Gastroesophageal sphincter (tissue), 4 donors: ENCODE measurements around the gene ENTHD1. TPM values are rescaled to one million over a fixed set of nuclear protein-coding genes. Genes with fewer than 3 reads are reported as not detected.

Experiments
- ATAC-seq: fragments of 150-250 bp; one replicate; pipeline ENCODE4 v1.9.1; 2016; ENCODE audit warnings: mild to moderate bottlenecking, moderate library complexity
- H3K27ac ChIP-seq, 4 donors: fragments of 200-600 bp; sonication (generic) in 3 of 4; 1 replicate in 3 of 4; 2 replicates in 1 of 4; pipeline ENCODE4 v1.5.1; 2016 to 2019
- H3K27me3 ChIP-seq: fragments of 200-600 bp; sonication (generic); one replicate; pipeline ENCODE4 v1.5.1; 2019
- H3K36me3 ChIP-seq, 2 donors: fragments of 200-600 bp; sonication (generic); one replicate each; pipeline ENCODE4 v1.5.1; 2019; ENCODE audit warnings: control low read depth in 1 of 2
- H3K4me1 ChIP-seq, 3 donors: fragments of 200-600 bp; sonication (generic); 1 replicate in 2 of 3; 2 replicates in 1 of 3; pipeline ENCODE4 v1.5.1; 2016 to 2019; ENCODE audit warnings: control low read depth in 2 of 3
- H3K4me3 ChIP-seq, 2 donors: fragments of 200-600 bp; sonication (generic); one replicate each; pipeline ENCODE4 v1.5.1; 2019; ENCODE audit warnings: mild to moderate bottlenecking in 1 of 2, moderate library complexity in 1 of 2
- H3K9me3 ChIP-seq, 3 donors: fragments of 200-600 bp; sonication (generic); one replicate each; pipeline ENCODE4 v1.5.1; 2017 to 2019; ENCODE audit warnings: control low read depth in 2 of 3
- EP300 ChIP-seq: sonication (generic); formaldehyde crosslinking; IDR thresholded peaks from one replicate; pipeline ENCODE4 v1.6.1; 2017; ENCODE audit warnings: antibody characterized with exemption, mild to moderate bottlenecking
- POLR2A ChIP-seq, 2 donors: fragments of 450-650 bp; IDR thresholded peaks; one replicate each; pipeline ENCODE4 v1.6.1; 2017; ENCODE audit warnings: antibody characterized with exemption in 2 of 2, mild to moderate bottlenecking in 2 of 2, moderate library complexity in 1 of 2
- POLR2AphosphoS5 ChIP-seq: sonication (generic); formaldehyde crosslinking; IDR thresholded peaks from one replicate; pipeline ENCODE4 v1.6.1; 2017; ENCODE audit warnings: antibody characterized with exemption
- WGBS, 2 donors: methylation state at CpG; one replicate each; pipeline ENCODE4 v1.1.5; 2018; ENCODE audit warnings: low coverage in 1 of 2; 5-methylcytosine and 5-hydroxymethylcytosine counted together
- total RNA-seq, 4 donors: library from RNA; depleted of rRNA; stranded (reverse); fragments of >200 nt; gene quantifications; one replicate each; pipeline ENCODE4 v1.1.0, GENCODE V29; 2016
- TF ChIP-seq, protein P1 (sequence below), 4 experiments: fragments of 200-600 bp in 2 of 4; fragments of 450-650 bp in 2 of 4; sonication (generic) in 1 of 4; IDR thresholded peaks; one replicate each; pipeline ENCODE4 v1.5.1; 2017 to 2019; ENCODE audit warnings: antibody characterized with exemption in 4 of 4, mild to moderate bottlenecking in 2 of 4, moderate library complexity in 2 of 4

Gene ENTHD1
- total RNA-seq, 4 donors from 2014 or later, result 0.47 TPM; not detected in 3

GRCh38 chr22:39717099-39717498 lies 176.5 kb downstream of the ENTHD1 start:
- no peak for ATAC-seq
- no peaks in the 10 kb centered on the region for H3K9me3 ChIP-seq
- 45 to 64% methylated on average over 4 to 8 of the region's 8 CpGs for WGBS, 2 donors
- TF ChIP-seq, protein P1, sequence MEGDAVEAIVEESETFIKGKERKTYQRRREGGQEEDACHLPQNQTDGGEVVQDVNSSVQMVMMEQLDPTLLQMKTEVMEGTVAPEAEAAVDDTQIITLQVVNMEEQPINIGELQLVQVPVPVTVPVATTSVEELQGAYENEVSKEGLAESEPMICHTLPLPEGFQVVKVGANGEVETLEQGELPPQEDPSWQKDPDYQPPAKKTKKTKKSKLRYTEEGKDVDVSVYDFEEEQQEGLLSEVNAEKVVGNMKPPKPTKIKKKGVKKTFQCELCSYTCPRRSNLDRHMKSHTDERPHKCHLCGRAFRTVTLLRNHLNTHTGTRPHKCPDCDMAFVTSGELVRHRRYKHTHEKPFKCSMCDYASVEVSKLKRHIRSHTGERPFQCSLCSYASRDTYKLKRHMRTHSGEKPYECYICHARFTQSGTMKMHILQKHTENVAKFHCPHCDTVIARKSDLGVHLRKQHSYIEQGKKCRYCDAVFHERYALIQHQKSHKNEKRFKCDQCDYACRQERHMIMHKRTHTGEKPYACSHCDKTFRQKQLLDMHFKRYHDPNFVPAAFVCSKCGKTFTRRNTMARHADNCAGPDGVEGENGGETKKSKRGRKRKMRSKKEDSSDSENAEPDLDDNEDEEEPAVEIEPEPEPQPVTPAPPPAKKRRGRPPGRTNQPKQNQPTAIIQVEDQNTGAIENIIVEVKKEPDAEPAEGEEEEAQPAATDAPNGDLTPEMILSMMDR (IDR thresholded peaks at IDR 0.05), result no peak
- no peak for TF ChIP-seq POLR2AphosphoS5
- TF ChIP-seq POLR2A (IDR thresholded peaks at IDR 0.05), result no peak
- no peak for TF ChIP-seq EP300
- H3K27me3 ChIP-seq, result peaks cover 24% of the 10 kb centered on the region
- H3K4me3 ChIP-seq, result no peak overlapping the region
- no peaks in the 10 kb centered on the region for H3K36me3 ChIP-seq
- H3K4me1 ChIP-seq, result no peaks in the 10 kb centered on the region
- H3K27ac ChIP-seq, result no peak overlapping the region

DNA sequence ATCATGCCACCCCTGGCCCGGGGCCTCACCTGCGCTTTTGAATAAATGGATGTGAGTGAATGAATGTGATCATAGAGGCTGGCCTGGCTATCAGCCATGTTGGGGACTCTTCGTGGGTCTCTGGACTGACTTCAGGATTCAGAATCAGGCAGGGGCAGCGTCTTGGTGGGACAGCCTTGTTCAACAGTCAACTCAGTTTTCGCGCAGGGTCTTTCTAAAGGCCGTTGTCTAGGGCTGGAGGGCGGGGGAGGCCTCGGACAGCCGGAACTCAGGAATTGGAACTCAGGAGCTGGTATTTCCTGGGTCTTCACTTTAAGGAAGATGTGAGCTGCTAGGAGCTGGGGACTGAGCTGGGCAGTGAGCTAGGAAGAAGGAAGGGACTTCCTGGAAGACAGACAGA lies 177.0 kb downstream of the ENTHD1 start:
- Histone ChIP-seq H3K27me3 (peaks cover 30% of the 10 kb centered on the region), H3K27ac (no peak overlapping the region), H3K9me3 (no peaks in the 10 kb centered on the region), H3K36me3 (no peaks in the 10 kb centered on the region), H3K4me1 (no peaks in the 10 kb centered on the region), H3K4me3 (no peak overlapping the region)
- 77 to 83% methylated on average over 5 of the region's 10 CpGs for WGBS, 2 donors
- ATAC-seq, result no peak
- no peak for TF ChIP-seq POLR2A (IDR thresholded peaks at IDR 0.05)
- no peak for TF ChIP-seq EP300
- TF ChIP-seq POLR2AphosphoS5, result no peak
- TF ChIP-seq, protein P1 (IDR thresholded peaks at IDR 0.05), result no peak

- WGBS, 2 donors, result 78 to 95% methylated on average over 4 to 11 of the region's 25 CpGs
- ATAC-seq, result no peak
- H3K9me3 ChIP-seq, result no peaks in the 10 kb centered on the region
Measured at GRCh38 chr22:39715778-39716495, 177.6 kb downstream of the ENTHD1 start.

DNA sequence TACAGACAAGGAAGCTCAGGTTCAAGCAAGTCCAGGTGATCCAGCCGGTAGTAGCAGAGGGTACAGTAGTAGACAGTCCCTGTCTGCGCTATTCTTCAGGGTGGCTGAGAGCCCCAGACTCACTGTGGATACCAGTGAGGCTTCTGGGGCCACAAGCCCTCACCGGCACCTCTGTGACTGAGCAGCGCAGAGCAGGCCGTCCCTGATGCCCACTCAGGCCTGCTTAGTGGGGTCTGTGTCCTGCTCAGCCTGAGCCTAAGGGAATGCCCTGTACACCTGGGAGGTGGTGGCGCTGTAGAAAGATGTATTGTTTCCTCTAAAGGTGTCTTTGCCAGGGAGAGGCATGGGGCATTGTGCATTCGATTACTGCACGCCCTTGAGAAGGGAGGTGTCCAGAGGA lies 179.2 kb downstream of the ENTHD1 start:
- no peaks in the 10 kb centered on the region for H3K36me3 ChIP-seq
- peaks cover 0 to 5% (median 0%) of the 10 kb centered on the region in 3 donors for H3K4me1 ChIP-seq
- TF ChIP-seq EP300 (no peak), POLR2AphosphoS5 (no peak), POLR2A (IDR thresholded peaks at IDR 0.05) (no peak)
- TF ChIP-seq, protein P1 (IDR thresholded peaks at IDR 0.05), result no peak
- 92 to 100% methylated on average over 3 to 6 of the region's 8 CpGs for WGBS, 2 donors
- ATAC-seq, result no peak
- H3K4me3 ChIP-seq, result no peak overlapping the region
- H3K27me3 ChIP-seq, result peaks cover 37% of the 10 kb centered on the region
- no peaks in the 10 kb centered on the region for H3K9me3 ChIP-seq
- no peak overlapping the region for H3K27ac ChIP-seq

More at GRCh38 chr22:39715778-39716495, 177.6 kb downstream of the ENTHD1 start:
- Histone ChIP-seq H3K36me3 (no peaks in the 10 kb centered on the region), H3K4me1 (no peaks in the 10 kb centered on the region), H3K4me3 (no peak overlapping the region), H3K27ac (no peak overlapping the region), H3K27me3 (peaks cover 34% of the 10 kb centered on the region)
- TF ChIP-seq POLR2AphosphoS5 (no peak), POLR2A (IDR thresholded peaks at IDR 0.05) (no peak), EP300 (no peak)
- TF ChIP-seq, protein P1 (IDR thresholded peaks at IDR 0.05), result no peak

DNA sequence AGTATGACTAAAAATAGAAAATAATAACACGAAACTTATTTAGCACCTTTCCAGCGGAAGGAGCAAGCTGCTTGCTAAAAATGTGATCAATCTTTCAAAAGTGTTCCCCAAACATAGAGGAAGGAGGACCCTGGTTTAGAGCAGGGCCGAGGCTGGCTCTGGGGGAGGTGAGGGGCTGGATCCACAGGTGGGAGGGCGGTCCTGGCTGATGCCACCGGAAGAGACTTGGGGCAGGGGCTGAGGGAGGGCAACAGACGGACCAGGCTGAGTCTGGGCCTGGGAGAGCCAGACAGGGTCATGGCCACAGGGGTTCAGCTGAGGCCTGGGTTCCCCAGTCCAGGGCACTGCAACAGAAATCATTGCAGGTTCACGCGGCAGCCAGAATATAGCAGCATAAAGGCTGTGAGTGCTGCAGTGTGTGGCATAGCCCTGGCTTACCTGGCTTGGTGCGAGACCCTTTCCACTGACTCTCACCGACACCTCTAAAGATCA lies 179.7 kb downstream of the ENTHD1 start:
- H3K36me3 ChIP-seq, result no peaks in the 10 kb centered on the region
- H3K4me1 ChIP-seq, result peaks cover 0 to 5% (median 0%) of the 10 kb centered on the region in 3 donors
- 48% methylated on average over 5 of the region's 10 CpGs; no CpG with 5 or more reads in 1 of the 2 donors for WGBS, 2 donors
- H3K27ac ChIP-seq, result no peak overlapping the region
- H3K4me3 ChIP-seq, result no peak overlapping the region
- H3K9me3 ChIP-seq, result no peaks in the 10 kb centered on the region
- no peak for TF ChIP-seq EP300
- TF ChIP-seq POLR2AphosphoS5, result no peak
- no peak for TF ChIP-seq POLR2A (IDR thresholded peaks at IDR 0.05)
- no peak for ATAC-seq
- peaks cover 36% of the 10 kb centered on the region for H3K27me3 ChIP-seq
